Neuronal stem cell (in vitro differentiated cells): ENCODE measurements around the gene TUBB2B.

Experiments used
- DNase-seq: peaks from one replicate; pipeline ENCODE4 v3.0.0-alpha.2; 2013; ENCODE audit warnings: low spot score
- H2AFZ ChIP-seq: one replicate; pipeline ENCODE4 v1.6.1; 2013; ENCODE audit warnings: mild to moderate bottlenecking, low read length, inconsistent platforms
- H2AK5ac ChIP-seq: 2 replicates; pipeline ENCODE4 v1.6.1; 2013; ENCODE audit warnings: low read depth, mild to moderate bottlenecking, inconsistent platforms, low read length, moderate library complexity, mixed read lengths
- H2BK120ac ChIP-seq: 2 replicates; pipeline ENCODE4 v1.6.1; 2013; ENCODE audit warnings: low read depth, mild to moderate bottlenecking, inconsistent platforms, low read length, moderate library complexity, mixed read lengths
- H2BK12ac ChIP-seq: one replicate; pipeline ENCODE4 v1.6.1; 2013; ENCODE audit warnings: low read length, inconsistent platforms
- H2BK15ac ChIP-seq: 2 replicates; pipeline ENCODE4 v1.6.1; 2013; ENCODE audit warnings: mild to moderate bottlenecking, low read length, inconsistent platforms, mixed read lengths
- H2BK5ac ChIP-seq: one replicate; pipeline ENCODE4 v1.6.1; 2013; ENCODE audit warnings: inconsistent platforms, mild to moderate bottlenecking, low read length, moderate library complexity
- H3K14ac ChIP-seq: one replicate; pipeline ENCODE4 v1.6.1; 2013; ENCODE audit warnings: low read length, inconsistent platforms
- H3K18ac ChIP-seq: 2 replicates; pipeline ENCODE4 v1.6.1; 2013; ENCODE audit warnings: low read length, inconsistent platforms
- H3K23ac ChIP-seq: 2 replicates; pipeline ENCODE4 v1.6.1; 2013; ENCODE audit warnings: low read depth, mild to moderate bottlenecking, mixed read lengths, low read length, inconsistent platforms; ENCODE audit not compliant: poor library complexity
- H3K27ac ChIP-seq: replicated peaks from 3 replicates; pipeline ENCODE4 v1.5.1; 2013; ENCODE audit warnings: low read length, inconsistent platforms
- H3K27me3 ChIP-seq, 3 experiments: 2 replicates each; pipeline ENCODE4 v1.6.1; 2013; ENCODE audit warnings: low read length in 3 of 3, mild to moderate bottlenecking in 2 of 3, inconsistent platforms in 1 of 3, low read depth in 1 of 3, mixed read lengths in 1 of 3, moderate library complexity in 1 of 3; ENCODE audit not compliant: control insufficient read depth in 3 of 3, insufficient read depth in 3 of 3
- H3K36me3 ChIP-seq, 2 donors: replicated peaks in 1 of 2; 2 replicates each; pipeline ENCODE4 v1.6.1; 2013; ENCODE audit warnings: low read length in 2 of 2; ENCODE audit not compliant: control insufficient read depth in 2 of 2, insufficient read depth in 2 of 2
- H3K4ac ChIP-seq: 2 replicates; pipeline ENCODE4 v1.6.1; 2013; ENCODE audit warnings: inconsistent platforms, mild to moderate bottlenecking, low read length, moderate library complexity
- H3K4me1 ChIP-seq, 2 donors: 1 replicate in 1 of 2; 2 replicates in 1 of 2; pipeline ENCODE4 v1.6.1; 2013; ENCODE audit warnings: low read length in 2 of 2, low read depth in 1 of 2; ENCODE audit not compliant: control insufficient read depth in 2 of 2, insufficient read depth in 1 of 2
- H3K4me2 ChIP-seq: one replicate; pipeline ENCODE4 v1.6.1; 2013; ENCODE audit warnings: mild to moderate bottlenecking, low read length, inconsistent platforms; ENCODE audit not compliant: insufficient read depth, poor library complexity, severe bottlenecking
- H3K4me3 ChIP-seq, 2 donors: 2 replicates each; pipeline ENCODE4 v1.5.1; 2013; ENCODE audit warnings: low read length in 2 of 2, mild to moderate bottlenecking in 2 of 2, inconsistent platforms in 1 of 2, moderate library complexity in 1 of 2
- H3K79me1 ChIP-seq: one replicate; pipeline ENCODE4 v1.6.1; 2013; ENCODE audit warnings: low read depth, mild to moderate bottlenecking, inconsistent platforms, low read length, moderate library complexity
- H3K9ac ChIP-seq: one replicate; pipeline ENCODE4 v1.6.1; 2013; ENCODE audit warnings: mild to moderate bottlenecking, low read depth, low read length, inconsistent platforms; ENCODE audit not compliant: poor library complexity
- H3K9me3 ChIP-seq, 2 donors: replicated peaks in 1 of 2; 2 replicates each; pipeline versions ENCODE3 to v1.6.1; 2013; ENCODE audit warnings: low read length in 2 of 2, mild to moderate bottlenecking in 2 of 2, inconsistent platforms in 1 of 2, low read depth in 1 of 2, mixed read lengths in 1 of 2, moderate library complexity in 1 of 2; ENCODE audit not compliant: control insufficient read depth in 2 of 2, insufficient read depth in 1 of 2
- H4K8ac ChIP-seq: one replicate; pipeline ENCODE4 v1.6.1; 2013; ENCODE audit warnings: low read depth, mild to moderate bottlenecking, inconsistent platforms, low read length, moderate library complexity
- H4K91ac ChIP-seq: one replicate; pipeline ENCODE4 v1.6.1; 2013; ENCODE audit warnings: low read length, low read depth, mild to moderate bottlenecking, inconsistent platforms; ENCODE audit not compliant: poor library complexity
- WGBS, 2 donors: extraction: QIAGEN DNeasy Blood & Tissue Kit; methylation state at CpG; one replicate each; pipeline ENCODE4 v1.1.7; 2013; ENCODE audit warnings: missing lambda C conversion rate in 2 of 2, mixed read lengths in 1 of 2; ENCODE audit not compliant: insufficient read length in 2 of 2, insufficient replicate concordance in 1 of 2; ENCODE audit errors: extremely low coverage in 2 of 2; 5-methylcytosine and 5-hydroxymethylcytosine counted together

TUBB2B gene

GRCh38 chr6:3230256-3230882 lies 2.9 kb upstream of the TUBB2B start:
- no CpG with 5 or more reads among the region's 11 CpGs for WGBS, 2 donors
- Histone ChIP-seq H3K79me1 (peaks cover 13% of the 10 kb centered on the region), H3K18ac (no peak overlapping the region), H3K4me3 (peak overlapping the region; percentile 83 to 95), H2AFZ (peak overlapping the region; percentile 36), H3K27me3 (no peaks in the 10 kb centered on the region), H3K9me3 (no peaks in the 10 kb centered on the region), H3K14ac (no peak overlapping the region), H3K23ac (no peak overlapping the region), H2BK12ac (no peak overlapping the region), H3K4me1 (peaks cover 11% of the 10 kb centered on the region in 2 donors), H3K4me2 (peak overlapping the region; percentile 94), H4K8ac (no peak overlapping the region), H2BK120ac (no peak overlapping the region), H4K91ac (no peak overlapping the region), H2BK15ac (no peak overlapping the region), H3K9ac (no peak overlapping the region), H3K4ac (no peak overlapping the region), H3K27ac (no peak overlapping the region), H2AK5ac (no peak overlapping the region), H3K36me3 (peaks cover 3 to 12% of the 10 kb centered on the region in 2 donors), H2BK5ac (no peak overlapping the region)
- DNase-seq, result no peak

- Histone ChIP-seq H3K27ac (peak overlapping the region; percentile 93), H3K14ac (no peak overlapping the region), H3K79me1 (peaks cover 13% of the 10 kb centered on the region), H4K8ac (no peak overlapping the region), H3K4me1 (peaks cover 11% of the 10 kb centered on the region in 2 donors), H2AFZ (peak overlapping the region; percentile 36), H2BK15ac (peak overlapping the region; percentile 97), H3K27me3 (no peaks in the 10 kb centered on the region), H3K36me3 (peaks cover 3 to 12% of the 10 kb centered on the region in 2 donors), H3K4me2 (peak overlapping the region; percentile 94), H2BK5ac (peak overlapping the region; percentile 93), H3K9me3 (no peaks in the 10 kb centered on the region), H3K4me3 (peak overlapping the region; percentile 83 to 95), H4K91ac (no peak overlapping the region), H2BK120ac (peak overlapping the region; percentile 98), H3K18ac (peak overlapping the region; percentile 100), H3K23ac (peak overlapping the region; percentile 75), H3K9ac (peak overlapping the region; percentile 75), H2AK5ac (peak overlapping the region; percentile 92), H3K4ac (no peak overlapping the region), H2BK12ac (peak overlapping the region; percentile 49)
- DNase-seq, result peak; percentile 66
- no CpG with 5 or more reads among the region's 28 CpGs for WGBS, 2 donors
Measured at GRCh38 chr6:3229566-3230178, 2.2 kb upstream of the TUBB2B start.

GRCh38 chr6:3228771-3229565 lies 1.5 kb upstream of the TUBB2B start:
- peak overlapping the region; percentile 86 for H4K8ac ChIP-seq
- peak overlapping the region; percentile 97 for H2BK15ac ChIP-seq
- H3K27me3 ChIP-seq, result no peaks in the 10 kb centered on the region
- H3K4me3 ChIP-seq, result peak overlapping the region; percentile 83 to 95
- peaks cover 6 to 19% of the 10 kb centered on the region in 2 donors for H3K36me3 ChIP-seq
- H2BK12ac ChIP-seq, result peak overlapping the region; percentile 82
- WGBS, 2 donors, result no CpG with 5 or more reads among the region's 62 CpGs
- peak overlapping the region; percentile 98 for H2BK120ac ChIP-seq
- H3K9ac ChIP-seq, result peak overlapping the region; percentile 97
- peak overlapping the region; percentile 97 for H3K4ac ChIP-seq
- peak overlapping the region; percentile 36 for H2AFZ ChIP-seq
- H4K91ac ChIP-seq, result peak overlapping the region; percentile 95
- H3K79me1 ChIP-seq, result peaks cover 13% of the 10 kb centered on the region
- H3K23ac ChIP-seq, result peak overlapping the region; percentile 95
- H3K4me1 ChIP-seq, result peaks cover 11% of the 10 kb centered on the region in 2 donors
- H3K9me3 ChIP-seq, result peaks cover 0 to 3% of the 10 kb centered on the region in 2 donors
- H3K18ac ChIP-seq, result peak overlapping the region; percentile 100
- peak overlapping the region; percentile 93 for H3K27ac ChIP-seq
- DNase-seq, result peak; percentile 77
- peak overlapping the region; percentile 92 for H2AK5ac ChIP-seq
- H2BK5ac ChIP-seq, result peak overlapping the region; percentile 93
- peak overlapping the region; percentile 94 for H3K4me2 ChIP-seq
- peak overlapping the region; percentile 63 for H3K14ac ChIP-seq
